SIG-M5 (cell line): ENCODE measurements around the gene TSPAN15.
"Not testable (repeated sequence)": the region's sequence is repeated elsewhere in the genome, so short reads cannot be mapped to it uniquely, and the experiment has no call there.

Experiments
- DNase-seq: peaks from one replicate; lab custom pipeline; 2025; lab: John Stamatoyannopoulos, UW

The TSPAN15 gene

DNA sequence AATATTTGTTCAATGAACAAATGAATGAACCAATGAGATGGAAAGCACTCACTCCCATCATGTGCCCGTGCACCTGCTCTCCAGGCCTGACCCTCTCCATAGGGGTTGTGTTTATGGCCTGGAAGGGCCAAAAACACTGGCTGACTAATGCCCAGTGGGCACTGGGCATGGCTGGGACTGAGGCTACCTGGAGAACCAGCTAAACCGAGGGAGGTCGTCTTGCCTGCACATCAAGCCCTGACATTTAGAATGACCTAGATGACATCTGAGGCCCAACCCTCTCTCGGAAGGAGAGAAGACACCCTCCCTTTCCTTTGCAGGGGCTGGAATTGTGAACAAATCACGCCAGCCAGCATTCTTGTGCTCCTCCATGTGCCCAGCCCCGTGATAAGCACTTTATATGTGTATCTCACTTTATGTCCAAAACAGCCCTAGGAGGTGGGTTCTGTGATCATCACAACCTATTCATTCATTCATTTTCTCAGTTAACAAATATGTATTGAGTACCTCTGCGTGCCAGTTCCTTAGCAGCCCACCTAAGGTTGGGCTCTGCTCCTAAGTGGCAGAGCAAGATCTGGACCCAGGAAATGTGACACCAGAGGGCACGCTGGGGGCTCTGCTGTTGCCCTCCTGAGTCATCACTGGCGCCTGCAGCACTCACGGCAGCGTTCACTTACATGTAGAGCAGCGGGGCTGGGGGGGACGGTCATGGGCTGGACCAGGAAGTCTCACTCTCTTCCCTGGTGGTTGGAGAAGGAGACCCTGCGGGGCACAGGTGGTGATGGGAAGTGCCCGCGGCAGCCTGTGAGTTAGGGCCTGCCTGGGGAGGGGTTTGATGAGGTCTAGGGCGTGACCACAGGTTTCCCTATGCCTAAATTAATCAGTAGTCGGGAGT lies 52.0 kb downstream of the TSPAN15 start:
- no peak for DNase-seq

DNA sequence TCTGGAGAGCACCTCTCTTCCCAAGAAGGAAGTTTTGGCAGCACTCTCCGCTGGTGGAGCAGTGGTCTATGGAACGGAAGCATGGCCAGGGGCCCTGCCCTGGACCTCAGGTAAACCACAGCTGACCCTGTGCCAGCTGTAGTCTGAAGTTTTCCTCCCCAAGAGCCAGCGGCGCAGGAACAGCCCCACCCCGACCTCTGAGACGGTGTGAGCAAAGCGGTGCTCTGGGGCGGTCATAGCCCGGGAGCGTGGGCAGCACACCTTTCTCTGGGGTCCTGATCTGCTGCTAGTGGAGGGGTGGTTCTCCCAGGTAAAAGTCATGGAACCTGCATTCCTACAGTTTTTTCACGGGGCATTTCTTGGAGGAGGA lies 52.6 kb downstream of the TSPAN15 start:
- no peak for DNase-seq

GRCh38 chr10:69504576-69505250 lies 53.4 kb downstream of the TSPAN15 start:
- no peak for DNase-seq

- no peak for DNase-seq
These were observed 54.5 kb downstream of the TSPAN15 start for GRCh38 chr10:69505636-69506318.

DNA sequence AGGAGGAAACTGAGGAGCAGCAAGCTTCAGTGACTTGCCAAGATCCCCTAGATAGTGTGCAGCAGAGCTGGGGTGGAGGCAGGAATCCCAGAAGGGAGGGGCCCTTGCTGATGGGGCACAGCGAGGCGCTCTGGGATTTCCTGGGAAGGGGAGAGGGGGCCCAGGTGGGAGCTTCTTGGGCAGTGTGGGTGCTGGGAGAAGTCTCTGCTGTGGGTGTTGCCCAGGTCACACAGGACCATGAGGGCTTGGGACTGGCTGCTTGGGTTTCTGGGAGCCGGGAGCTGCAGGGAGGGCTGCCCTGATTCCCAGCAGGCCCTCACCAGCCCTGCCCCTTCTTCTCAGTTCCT lies 55.2 kb downstream of the TSPAN15 start:
- DNase-seq, result no peak

DNA sequence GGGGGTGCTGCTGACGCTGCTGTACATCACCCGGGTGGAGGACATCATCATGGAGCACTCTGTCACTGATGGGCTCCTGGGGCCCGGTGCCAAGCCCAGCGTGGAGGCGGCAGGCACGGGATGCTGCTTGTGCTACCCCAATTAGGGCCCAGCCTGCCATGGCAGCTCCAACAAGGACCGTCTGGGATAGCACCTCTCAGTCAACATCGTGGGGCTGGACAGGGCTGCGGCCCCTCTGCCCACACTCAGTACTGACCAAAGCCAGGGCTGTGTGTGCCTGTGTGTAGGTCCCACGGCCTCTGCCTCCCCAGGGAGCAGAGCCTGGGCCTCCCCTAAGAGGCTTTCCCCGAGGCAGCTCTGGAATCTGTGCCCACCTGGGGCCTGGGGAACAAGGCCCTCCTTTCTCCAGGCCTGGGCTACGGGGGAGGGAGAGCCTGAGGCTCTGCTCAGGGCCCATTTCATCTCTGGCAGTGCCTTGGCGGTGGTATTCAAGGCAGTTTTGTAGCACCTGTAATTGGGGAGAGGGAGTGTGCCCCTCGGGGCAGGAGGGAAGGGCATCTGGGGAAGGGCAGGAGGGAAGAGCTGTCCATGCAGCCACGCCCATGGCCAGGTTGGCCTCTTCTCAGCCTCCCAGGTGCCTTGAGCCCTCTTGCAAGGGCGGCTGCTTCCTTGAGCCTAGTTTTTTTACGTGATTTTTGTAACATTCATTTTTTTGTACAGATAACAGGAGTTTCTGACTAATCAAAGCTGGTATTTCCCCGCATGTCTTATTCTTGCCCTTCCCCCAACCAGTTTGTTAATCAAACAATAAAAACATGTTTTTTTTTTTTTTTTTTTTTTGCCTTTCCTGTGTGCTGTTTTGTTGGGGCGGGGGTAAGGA lies 55.8 kb downstream of the TSPAN15 start:
- DNase-seq, result no peak

DNA sequence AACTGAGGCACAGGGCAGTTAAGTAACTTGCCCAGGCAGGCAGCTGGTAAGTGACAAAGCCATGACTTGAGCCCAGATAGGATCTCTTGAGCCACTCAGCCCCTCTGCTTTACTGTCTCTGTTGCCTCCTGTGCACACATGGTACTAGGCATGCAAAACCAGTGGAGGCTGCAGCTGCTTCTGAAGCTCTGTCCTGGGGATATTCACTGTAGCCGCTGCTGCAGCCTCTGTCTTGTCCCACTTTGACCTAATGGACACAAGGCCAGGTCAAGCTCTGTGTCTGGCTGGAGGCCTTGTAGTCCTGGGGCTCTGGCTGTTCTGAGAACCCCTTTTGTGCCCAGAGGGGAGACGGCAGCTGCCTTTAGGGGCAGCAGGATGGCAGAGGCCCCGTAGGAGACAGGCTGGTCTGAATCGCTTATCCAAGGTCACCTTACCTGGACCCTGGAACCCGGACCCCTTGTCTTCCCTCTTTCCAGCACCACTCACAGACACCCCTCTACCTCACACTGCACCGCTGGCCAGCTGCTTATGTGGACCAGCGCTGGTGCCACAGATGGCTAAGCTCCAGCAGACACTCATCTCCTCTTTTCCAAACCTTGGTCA lies 57.6 kb downstream of the TSPAN15 start:
- no peak for DNase-seq

- no peak for DNase-seq
These were observed 61.6 kb downstream of the TSPAN15 start for GRCh38 chr10:69512901-69513300.

- no peak for DNase-seq
These were observed 62.4 kb downstream of the TSPAN15 start for GRCh38 chr10:69513617-69514016.

GRCh38 chr10:69515699-69516259 lies 64.5 kb downstream of the TSPAN15 start:
- no peak for DNase-seq

GRCh38 chr10:69516316-69516715 lies 65.1 kb downstream of the TSPAN15 start:
- DNase-seq, result no peak

DNA sequence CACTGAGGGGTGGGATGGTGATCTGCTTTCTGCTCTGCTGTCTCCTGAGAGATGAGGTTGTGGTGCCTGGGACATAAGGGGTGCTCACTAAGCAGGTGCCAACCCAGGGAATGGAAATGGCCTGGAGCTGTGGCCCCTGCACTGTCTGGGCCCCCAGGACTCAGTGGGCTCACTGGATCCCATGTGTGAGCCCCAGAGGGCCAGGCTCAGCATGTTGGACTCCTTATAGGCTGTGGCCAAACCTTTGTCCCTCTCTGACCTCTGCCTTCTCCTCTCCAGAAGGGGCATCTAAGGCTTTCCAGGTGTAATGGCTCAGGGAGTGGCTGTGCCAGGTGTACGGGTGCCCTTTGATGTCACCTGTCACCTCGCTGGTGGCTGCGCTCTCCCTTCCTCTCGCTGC lies 65.5 kb downstream of the TSPAN15 start:
- no peak for DNase-seq

- DNase-seq, result no peak
These were observed 66.1 kb downstream of the TSPAN15 start for GRCh38 chr10:69517271-69517848.

DNA sequence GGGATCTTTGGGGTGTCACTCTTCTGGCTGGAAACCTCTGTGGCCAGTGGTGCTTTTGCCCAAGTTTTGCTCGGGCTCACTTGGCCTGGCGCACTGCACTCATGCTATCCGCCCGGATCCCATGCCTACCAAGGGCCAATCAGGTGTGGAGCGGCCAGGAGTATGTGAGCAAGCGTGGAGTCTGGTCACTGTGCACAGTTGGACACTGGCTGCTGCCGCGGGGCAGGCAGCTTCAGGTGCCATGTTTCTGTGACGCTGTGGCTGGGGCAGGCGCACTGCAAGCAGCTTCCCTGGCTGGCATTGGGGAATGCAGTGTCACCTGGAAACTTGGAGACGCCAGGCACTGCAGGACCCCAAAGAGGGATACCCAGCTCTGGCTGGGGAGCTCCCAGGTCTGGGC lies 76.7 kb downstream of the TSPAN15 start:
- DNase-seq, result no peak

- DNase-seq, result no peak
These were observed 82.4 kb downstream of the TSPAN15 start for GRCh38 chr10:69533658-69534057.

DNA sequence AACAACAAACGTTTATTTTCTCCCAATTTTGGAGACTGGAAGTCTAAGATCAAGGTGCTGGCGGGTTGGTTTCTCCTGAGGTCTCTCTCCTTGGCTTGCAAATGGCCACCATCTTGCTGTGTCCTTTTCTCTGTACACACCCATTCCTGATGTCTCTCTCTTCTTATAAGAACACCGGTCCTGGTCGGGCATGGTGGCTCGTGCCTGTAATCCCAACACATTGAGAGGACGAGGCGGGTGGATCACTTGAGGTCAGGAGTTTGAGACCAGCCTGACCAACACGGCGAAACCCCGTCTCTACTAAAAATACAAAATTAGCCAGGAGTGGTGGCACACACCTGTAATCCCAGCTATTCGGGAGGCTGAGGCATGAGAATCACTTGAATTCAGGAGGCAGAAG lies 85.3 kb downstream of the TSPAN15 start:
- not testable (repeated sequence) for DNase-seq

- no peak for DNase-seq
These were observed 86.2 kb downstream of the TSPAN15 start for GRCh38 chr10:69537449-69537848.

- DNase-seq, result no peak
These were observed 87.2 kb downstream of the TSPAN15 start for GRCh38 chr10:69538461-69538860.

- DNase-seq, result no peak
These were observed 90.2 kb downstream of the TSPAN15 start for GRCh38 chr10:69541463-69541862.

GRCh38 chr10:69549959-69550358 lies 98.7 kb downstream of the TSPAN15 start:
- no peak for DNase-seq

- no peak for DNase-seq
These were observed 101.0 kb downstream of the TSPAN15 start for GRCh38 chr10:69552268-69552667.
